Hepatocyte (in vitro differentiated cells): ENCODE data around the gene SEMA4B. TPM values are rescaled to one million over a fixed set of nuclear protein-coding genes. Genes with fewer than 3 reads are reported as not detected.

Experiments used
- DNase-seq: peaks from one replicate; pipeline ENCODE4 v3.0.0-alpha.2; 2016; ENCODE audit warnings: low spot score
- H2AFZ ChIP-seq: fragments of 200-600 bp; sonication (generic); 2 replicates; pipeline ENCODE4 v1.6.0; 2016; ENCODE audit warnings: antibody characterized with exemption, mild to moderate bottlenecking
- H3K27ac ChIP-seq: fragments of 200-600 bp; sonication (generic); 2 replicates; pipeline ENCODE4 v1.5.1; 2016; ENCODE audit warnings: mild to moderate bottlenecking
- H3K27me3 ChIP-seq: fragments of 200-600 bp; sonication (generic); 2 replicates; pipeline ENCODE4 v1.6.1; 2016
- H3K36me3 ChIP-seq: fragments of 200-600 bp; sonication (generic); replicated peaks from 2 replicates; pipeline ENCODE4 v1.5.1; 2016; ENCODE audit warnings: low read depth; ENCODE audit not compliant: insufficient read depth
- H3K4me1 ChIP-seq: fragments of 200-600 bp; sonication (generic); 2 replicates; pipeline ENCODE4 v1.5.1; 2016; ENCODE audit warnings: mild to moderate bottlenecking, moderate library complexity; ENCODE audit not compliant: insufficient read depth
- H3K4me2 ChIP-seq: fragments of 200-600 bp; sonication (generic); 2 replicates; pipeline ENCODE4 v1.6.0; 2016
- H3K4me3 ChIP-seq: fragments of 200-600 bp; sonication (generic); 2 replicates; pipeline ENCODE4 v1.5.1; 2016; ENCODE audit warnings: mild to moderate bottlenecking
- H3K79me2 ChIP-seq: fragments of 200-600 bp; sonication (generic); 2 replicates; pipeline ENCODE4 v1.6.0; 2017; ENCODE audit warnings: mild to moderate bottlenecking
- H3K9me2 ChIP-seq: fragments of 200-600 bp; sonication (generic); replicated peaks from 2 replicates; pipeline ENCODE4 v1.6.0; 2017; ENCODE audit warnings: mild to moderate bottlenecking; ENCODE audit not compliant: insufficient read depth
- H3K9me3 ChIP-seq: fragments of 200-600 bp; sonication (generic); 2 replicates; pipeline ENCODE4 v1.5.1; 2016; ENCODE audit warnings: low read depth, mild to moderate bottlenecking
- H4K20me1 ChIP-seq: fragments of 200-600 bp; sonication (generic); 2 replicates; pipeline ENCODE4 v1.6.0; 2016; ENCODE audit warnings: mild to moderate bottlenecking; ENCODE audit not compliant: insufficient read depth, poor library complexity, severe bottlenecking
- CTCF ChIP-seq: fragments of 200-600 bp; sonication (generic); IDR thresholded peaks from 2 replicates; pipeline ENCODE4 v1.5.1; 2016; ENCODE audit warnings: antibody characterized with exemption, mild to moderate bottlenecking; ENCODE audit not compliant: poor library complexity
- EZH2 ChIP-seq: fragments of 200-600 bp; sonication (generic); IDR thresholded peaks from 2 replicates; pipeline ENCODE4 v1.6.1; 2016; ENCODE audit warnings: antibody characterized with exemption, mild to moderate bottlenecking, borderline replicate concordance
- EZH2phosphoT487 ChIP-seq: fragments of 200-600 bp; sonication (generic); IDR thresholded peaks from one replicate; pipeline ENCODE4 v1.6.1; 2018; ENCODE audit warnings: antibody characterized with exemption, mild to moderate bottlenecking, low read depth, moderate library complexity; ENCODE audit not compliant: unreplicated experiment, severe bottlenecking
- WGBS: methylation state at CpG from one replicate; pipeline ENCODE4 v1.1.6; 2016; ENCODE audit warnings: low lambda C conversion rate; ENCODE audit errors: missing lambda C conversion rate; 5-methylcytosine and 5-hydroxymethylcytosine counted together
- polyA plus RNA-seq: library from polyadenylated mRNA; unstranded; fragments of >200 nt; fragmentation: Nextera tagmentation; extraction: Ambion mirVana; gene quantifications from 2 replicates; pipeline ENCODE4 v1.2.1, GENCODE V29; 2016
- total RNA-seq: library from RNA; depleted of rRNA; stranded (reverse); fragments of >200 nt; gene quantifications from 2 replicates; pipeline ENCODE4 v1.2.3, GENCODE V29; 2014

Gene SEMA4B
- total and polyA plus RNA-seq, 2 experiments from 2014 or later, result 19.2 to 43.5 TPM

- WGBS, result 96% methylated on average over 2 of the region's 2 CpGs
- Histone ChIP-seq H3K4me3 (no peak overlapping the region), H2AFZ (no peak overlapping the region), H3K9me2 (no peaks in the 10 kb centered on the region), H3K79me2 (peaks cover 26% of the 10 kb centered on the region), H4K20me1 (no peaks in the 10 kb centered on the region), H3K27ac (no peak overlapping the region), H3K4me2 (no peak overlapping the region), H3K4me1 (peaks cover 27% of the 10 kb centered on the region), H3K27me3 (no peaks in the 10 kb centered on the region), H3K9me3 (no peaks in the 10 kb centered on the region), H3K36me3 (no peaks in the 10 kb centered on the region)
- DNase-seq, result no peak
- no peak for TF ChIP-seq EZH2
- no peak for TF ChIP-seq EZH2phosphoT487
- no peak for TF ChIP-seq CTCF
These were observed 6.5 kb upstream of the SEMA4B start for GRCh38 chr15:90194655-90195054.

- WGBS, result 9% methylated on average over 24 of the region's 24 CpGs
- no peaks in the 10 kb centered on the region for H3K9me2 ChIP-seq
These were observed 498 bp upstream of the SEMA4B start for GRCh38 chr15:90200534-90201129.

GRCh38 chr15:90201944-90202375 is 830 bp downstream of the SEMA4B start:
- Histone ChIP-seq H3K4me3 (peak overlapping the region; percentile 100), H3K27me3 (no peaks in the 10 kb centered on the region), H3K4me1 (peaks cover 21% of the 10 kb centered on the region), H3K9me3 (no peaks in the 10 kb centered on the region), H3K79me2 (peaks cover 55% of the 10 kb centered on the region), H3K9me2 (no peaks in the 10 kb centered on the region), H3K4me2 (peak overlapping the region; percentile 97), H3K27ac (peak overlapping the region; percentile 94), H2AFZ (peak overlapping the region; percentile 91), H4K20me1 (peaks cover 28% of the 10 kb centered on the region), H3K36me3 (no peaks in the 10 kb centered on the region)
- no peak for DNase-seq
- TF ChIP-seq EZH2 (no peak), EZH2phosphoT487 (no peak), CTCF (no peak)
- WGBS, result 3% methylated on average over 16 of the region's 25 CpGs

More at GRCh38 chr15:90200534-90201129, 498 bp upstream of the SEMA4B start:
- peak overlapping the region; percentile 91 for H2AFZ ChIP-seq
- peak overlapping the region; percentile 94 for H3K27ac ChIP-seq
- no peaks in the 10 kb centered on the region for H3K9me3 ChIP-seq
- no peak for TF ChIP-seq CTCF
- no peak for TF ChIP-seq EZH2phosphoT487
- no peak for TF ChIP-seq EZH2
- H3K4me2 ChIP-seq, result peak overlapping the region; percentile 97
- no peak for DNase-seq
- H3K79me2 ChIP-seq, result peaks cover 41% of the 10 kb centered on the region
- H3K27me3 ChIP-seq, result no peaks in the 10 kb centered on the region
- H3K36me3 ChIP-seq, result no peaks in the 10 kb centered on the region
- peak overlapping the region; percentile 100 for H3K4me3 ChIP-seq
- H4K20me1 ChIP-seq, result peaks cover 28% of the 10 kb centered on the region
- H3K4me1 ChIP-seq, result peaks cover 21% of the 10 kb centered on the region

GRCh38 chr15:90202929-90203328 is 1.8 kb downstream of the SEMA4B start:
- WGBS, result 89% methylated on average over 4 of the region's 4 CpGs
- Histone ChIP-seq H3K27me3 (no peaks in the 10 kb centered on the region), H3K9me3 (no peaks in the 10 kb centered on the region), H3K4me3 (peak overlapping the region; percentile 100), H3K79me2 (peaks cover 64% of the 10 kb centered on the region), H2AFZ (no peak overlapping the region), H3K4me1 (peaks cover 21% of the 10 kb centered on the region), H3K4me2 (peak overlapping the region; percentile 97), H3K9me2 (no peaks in the 10 kb centered on the region), H3K36me3 (no peaks in the 10 kb centered on the region), H3K27ac (no peak overlapping the region), H4K20me1 (peaks cover 28% of the 10 kb centered on the region)
- TF ChIP-seq EZH2phosphoT487, result no peak
- TF ChIP-seq CTCF, result no peak
- TF ChIP-seq EZH2, result no peak
- no peak for DNase-seq
